Mononuclear cell (primary cell): Measurements from ENCODE around the gene LTN1. TPM values are rescaled to one million over a fixed set of nuclear protein-coding genes. Genes with fewer than 3 reads are reported as not detected.

Source experiments
- H3K27me3 ChIP-seq: 2 replicates; pipeline ENCODE4 v1.6.0; 2011; ENCODE audit warnings: low read length, control low read depth; ENCODE audit not compliant: insufficient read depth
- H3K4me1 ChIP-seq: 2 replicates; pipeline ENCODE4 v1.5.1; 2011; ENCODE audit warnings: mild to moderate bottlenecking, low read length, control low read depth; ENCODE audit not compliant: insufficient read depth
- H3K4me3 ChIP-seq: 2 replicates; pipeline ENCODE4 v1.5.1; 2011; ENCODE audit warnings: mild to moderate bottlenecking, low read length, moderate library complexity
- H3K9me3 ChIP-seq: 2 replicates; pipeline ENCODE4 v1.5.1; 2011; ENCODE audit warnings: low read depth, mild to moderate bottlenecking, control low read depth, low read length
- total RNA-seq: library from RNA; depleted of rRNA; stranded (reverse); fragments of >200 nt; gene quantifications from one replicate; pipeline ENCODE4 v1.2.3, GENCODE V29; 2012

Gene LTN1
- total RNA-seq, 1 donor, result 37.4 TPM

- Histone ChIP-seq H3K27me3 (peaks cover 1% of the 10 kb centered on the region), H3K9me3 (no peaks in the 10 kb centered on the region), H3K4me3 (peak overlapping the region; percentile 58), H3K4me1 (peaks cover 3% of the 10 kb centered on the region)
Observed at GRCh38 chr21:28884976-28885852, 107.5 kb downstream of the LTN1 start.

GRCh38 chr21:28884481-28884880 is 108.2 kb downstream of the LTN1 start:
- Histone ChIP-seq H3K4me1 (peaks cover 3% of the 10 kb centered on the region), H3K27me3 (no peaks in the 10 kb centered on the region), H3K4me3 (peak overlapping the region; percentile 58), H3K9me3 (no peaks in the 10 kb centered on the region)

- Histone ChIP-seq H3K4me1 (peaks cover 3% of the 10 kb centered on the region), H3K9me3 (no peaks in the 10 kb centered on the region), H3K27me3 (no peaks in the 10 kb centered on the region), H3K4me3 (no peak overlapping the region)
Observed at GRCh38 chr21:28883931-28884330, 108.7 kb downstream of the LTN1 start.

DNA sequence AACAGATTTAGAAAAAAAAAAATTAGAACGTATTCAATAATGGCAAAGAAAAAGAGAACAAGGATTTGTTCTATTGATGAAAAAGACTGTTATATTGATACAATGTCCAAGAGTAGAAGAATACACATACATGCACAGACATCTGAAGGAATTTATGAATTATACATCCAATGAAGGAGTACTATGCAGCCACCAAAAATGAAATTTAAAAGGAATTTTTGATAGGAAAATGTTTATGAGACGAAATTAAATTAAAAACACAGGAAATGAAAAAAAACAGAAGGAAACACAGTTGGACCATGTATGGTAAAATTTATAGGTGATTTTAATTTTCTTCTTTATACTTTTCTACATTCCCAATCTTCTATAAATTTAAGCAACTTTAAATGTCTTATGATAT is 110.3 kb downstream of the LTN1 start:
- H3K27me3 ChIP-seq, result no peaks in the 10 kb centered on the region
- no peak overlapping the region for H3K4me3 ChIP-seq
- H3K9me3 ChIP-seq, result no peaks in the 10 kb centered on the region
- peaks cover 3% of the 10 kb centered on the region for H3K4me1 ChIP-seq

Other genes with a start within 250 kb of the LTN1 start
- gene RWDD2B, start 26.5 kb upstream of the LTN1 start, total RNA-seq, result 1.3 TPM
- gene USP16, start 31.8 kb upstream of the LTN1 start, total RNA-seq, result 64.0 TPM
- gene CCT8, start 80.8 kb upstream of the LTN1 start, total RNA-seq, result 120 TPM
- 119 TPM for gene MAP3K7CL, start 137.8 kb upstream of the LTN1 start, total RNA-seq